Smooth muscle cell (in vitro differentiated cells): Measurements from ENCODE around the gene YBX1. TPM values are rescaled to one million over a fixed set of nuclear protein-coding genes. Genes with fewer than 3 reads are reported as not detected.
A peak's percentile ranks its signal among the peaks of the same experiment; 100 is the strongest.

Experiments
- DNase-seq: peaks from one replicate; lab custom pipeline; 2025; ENCODE audit not compliant: unreplicated experiment; lab: John Stamatoyannopoulos, UW
- H2AFZ ChIP-seq: fragments of 200-600 bp; sonication (generic); 2 replicates; pipeline ENCODE4 v1.6.0; 2016; ENCODE audit warnings: antibody characterized with exemption, low read depth, mild to moderate bottlenecking
- H3F3A ChIP-seq: fragments of 200-600 bp; sonication (generic); 2 replicates; pipeline ENCODE4 v1.6.0; 2017; ENCODE audit warnings: antibody characterized with exemption, low read depth
- H3K27ac ChIP-seq: fragments of 200-600 bp; sonication (generic); 2 replicates; pipeline ENCODE4 v1.5.1; 2016; ENCODE audit warnings: low read depth, mild to moderate bottlenecking
- H3K27me3 ChIP-seq: fragments of 200-600 bp; sonication (generic); 2 replicates; pipeline ENCODE4 v1.6.1; 2016; ENCODE audit warnings: low read depth, mild to moderate bottlenecking
- H3K36me3 ChIP-seq: fragments of 200-600 bp; sonication (generic); 2 replicates; pipeline ENCODE4 v1.5.1; 2016; ENCODE audit warnings: low read depth
- H3K4me1 ChIP-seq: fragments of 200-600 bp; sonication (generic); 2 replicates; pipeline ENCODE4 v1.5.1; 2016; ENCODE audit warnings: low read depth
- H3K4me2 ChIP-seq: fragments of 200-600 bp; sonication (generic); 2 replicates; pipeline ENCODE4 v1.6.0; 2016; ENCODE audit warnings: mild to moderate bottlenecking
- H3K4me3 ChIP-seq: fragments of 200-600 bp; sonication (generic); 2 replicates; pipeline ENCODE4 v1.5.1; 2016; ENCODE audit warnings: mild to moderate bottlenecking
- H3K79me2 ChIP-seq: fragments of 200-600 bp; sonication (generic); 2 replicates; pipeline ENCODE4 v1.6.0; 2016; ENCODE audit warnings: low read depth, mild to moderate bottlenecking
- H3K9ac ChIP-seq: fragments of 200-600 bp; sonication (generic); 2 replicates; pipeline ENCODE4 v1.6.0; 2016; ENCODE audit warnings: low read depth
- H3K9me3 ChIP-seq: fragments of 200-600 bp; sonication (generic); replicated peaks from 2 replicates; pipeline ENCODE4 v1.5.1; 2016; ENCODE audit warnings: low read depth
- H4K20me1 ChIP-seq: fragments of 200-600 bp; sonication (generic); 2 replicates; pipeline ENCODE4 v1.6.0; 2016; ENCODE audit warnings: low read depth
- CTCF ChIP-seq: fragments of 200-600 bp; sonication (generic); IDR thresholded peaks from 2 replicates; pipeline ENCODE4 v1.5.1; 2017; ENCODE audit warnings: borderline replicate concordance, mild to moderate bottlenecking, antibody characterized with exemption; ENCODE audit not compliant: insufficient read depth, poor library complexity, severe bottlenecking
- WGBS: methylation state at CpG from one replicate; pipeline ENCODE4 v1.1.7; 2016; ENCODE audit warnings: low lambda C conversion rate; 5-methylcytosine and 5-hydroxymethylcytosine counted together
- polyA plus RNA-seq: library from polyadenylated mRNA; unstranded; fragments of >200 nt; fragmentation: Nextera tagmentation; extraction: Ambion mirVana; gene quantifications from 2 replicates; pipeline ENCODE4 v1.2.1, GENCODE V29; 2016
- total RNA-seq: library from RNA; depleted of rRNA; stranded (reverse); fragments of >200 nt; gene quantifications from 2 replicates; pipeline ENCODE4 v1.2.3, GENCODE V29; 2014

The YBX1 gene
- total and polyA plus RNA-seq, 2 experiments from 2014 or later: 284 to 587 TPM

- Histone ChIP-seq H3K4me1 (peaks cover 16% of the 10 kb centered on the region), H3K27ac (no peak overlapping the region), H3K9ac (no peak overlapping the region), H3K36me3 (no peaks in the 10 kb centered on the region), H3K27me3 (no peaks in the 10 kb centered on the region), H2AFZ (no peak overlapping the region), H3F3A (no peaks in the 10 kb centered on the region), H3K4me3 (no peak overlapping the region), H3K79me2 (no peaks in the 10 kb centered on the region), H3K9me3 (no peaks in the 10 kb centered on the region), H3K4me2 (no peak overlapping the region), H4K20me1 (no peaks in the 10 kb centered on the region)
- no peak for DNase-seq
- 68% methylated on average over 4 of the region's 4 CpGs for WGBS
- TF ChIP-seq CTCF: peak; percentile 16
Observed at GRCh38 chr1:42736152-42736551, 53.9 kb downstream of the YBX1 start.

- H3K4me2 ChIP-seq: no peak overlapping the region
- peaks cover 16% of the 10 kb centered on the region for H3K4me1 ChIP-seq
- peaks cover 1% of the 10 kb centered on the region for H3F3A ChIP-seq
- no peaks in the 10 kb centered on the region for H3K9me3 ChIP-seq
- no peaks in the 10 kb centered on the region for H4K20me1 ChIP-seq
- H3K9ac ChIP-seq: no peak overlapping the region
- no peak overlapping the region for H3K27ac ChIP-seq
- H3K79me2 ChIP-seq: no peaks in the 10 kb centered on the region
- WGBS: 96% methylated on average over 8 of the region's 8 CpGs
- DNase-seq: no peak
- no peak overlapping the region for H3K4me3 ChIP-seq
- H3K27me3 ChIP-seq: no peaks in the 10 kb centered on the region
- no peak overlapping the region for H2AFZ ChIP-seq
- H3K36me3 ChIP-seq: no peaks in the 10 kb centered on the region
- no peak for TF ChIP-seq CTCF
Observed at GRCh38 chr1:42736571-42737200, 54.5 kb downstream of the YBX1 start.

DNA sequence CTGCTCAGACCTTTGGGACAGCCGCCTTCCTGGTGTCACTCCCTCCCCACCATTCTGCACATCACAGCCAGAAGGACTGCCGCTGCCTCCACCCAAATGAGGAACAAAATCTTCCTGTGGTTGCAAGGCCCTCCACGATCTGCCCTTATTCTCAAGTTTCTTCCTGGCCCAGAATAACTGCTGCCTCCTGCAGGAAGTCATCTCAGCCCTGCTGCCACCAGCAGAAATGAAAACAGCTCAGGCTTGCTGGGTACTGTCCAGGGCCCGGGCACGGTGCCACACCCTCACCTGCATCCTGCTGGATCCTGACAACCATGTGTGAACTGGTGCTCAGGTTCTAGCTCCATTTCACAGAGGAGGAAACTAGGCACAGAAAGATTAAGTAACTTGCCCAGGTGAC, 55.0 kb downstream of the YBX1 start:
- Histone ChIP-seq H3K27ac (no peak overlapping the region), H3K4me3 (no peak overlapping the region), H3K9ac (no peak overlapping the region), H3K9me3 (no peaks in the 10 kb centered on the region), H3K79me2 (no peaks in the 10 kb centered on the region), H3K36me3 (no peaks in the 10 kb centered on the region), H3K4me1 (peaks cover 16% of the 10 kb centered on the region), H4K20me1 (no peaks in the 10 kb centered on the region), H2AFZ (no peak overlapping the region), H3K4me2 (no peak overlapping the region), H3F3A (peaks cover 7% of the 10 kb centered on the region), H3K27me3 (no peaks in the 10 kb centered on the region)
- 89% methylated on average over 5 of the region's 5 CpGs for WGBS
- no peak for TF ChIP-seq CTCF
- DNase-seq: no peak

DNA sequence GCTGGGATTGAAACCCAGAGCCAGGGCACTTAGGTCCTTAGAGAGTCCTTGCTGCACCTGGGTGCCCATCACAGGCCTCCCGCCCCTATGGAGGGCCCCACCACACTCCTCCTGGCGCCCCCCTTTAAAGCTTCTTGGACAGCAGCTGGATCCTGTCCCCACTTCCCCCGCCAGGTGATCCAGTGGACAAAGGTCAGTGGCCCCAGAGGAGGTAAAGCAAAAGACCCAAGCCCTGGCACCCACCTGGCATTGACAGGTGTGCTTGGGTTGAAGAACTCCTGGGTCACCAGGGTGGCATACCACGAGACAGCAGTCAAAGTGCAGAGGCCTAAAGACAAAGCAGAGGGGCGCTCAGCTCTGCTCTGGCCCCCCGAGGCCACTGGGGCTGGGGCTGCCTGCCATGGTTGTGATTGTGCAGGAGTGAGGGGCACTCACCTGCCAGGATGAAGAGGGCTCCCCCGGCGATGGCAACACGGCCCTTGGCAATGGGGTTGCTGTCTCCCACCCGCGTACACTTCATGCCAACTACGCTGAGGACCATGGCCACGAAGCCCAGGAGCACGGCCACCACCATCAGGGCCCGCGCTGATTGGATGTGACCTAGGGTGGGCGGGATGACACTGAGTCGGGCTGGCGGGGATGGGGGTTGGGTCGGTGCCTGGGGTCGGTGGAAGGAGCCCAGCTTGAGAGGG, 55.9 kb downstream of the YBX1 start:
- no peak overlapping the region for H2AFZ ChIP-seq
- no peaks in the 10 kb centered on the region for H4K20me1 ChIP-seq
- H3K36me3 ChIP-seq: no peaks in the 10 kb centered on the region
- H3K79me2 ChIP-seq: no peaks in the 10 kb centered on the region
- peaks cover 9% of the 10 kb centered on the region for H3F3A ChIP-seq
- no peaks in the 10 kb centered on the region for H3K9me3 ChIP-seq
- H3K4me2 ChIP-seq: no peak overlapping the region
- peaks cover 16% of the 10 kb centered on the region for H3K4me1 ChIP-seq
- 92% methylated on average over 21 of the region's 21 CpGs for WGBS
- TF ChIP-seq CTCF: no peak
- no peak overlapping the region for H3K9ac ChIP-seq
- H3K27ac ChIP-seq: no peak overlapping the region
- no peak overlapping the region for H3K4me3 ChIP-seq
- DNase-seq: no peak
- no peaks in the 10 kb centered on the region for H3K27me3 ChIP-seq
